Adrenal gland (tissue), 12 donors: ENCODE results near the gene TRAF6. TPM values are rescaled to one million over a fixed set of nuclear protein-coding genes. Genes with fewer than 3 reads are reported as not detected.

Experiments used
- DNase-seq, 7 donors: peaks; one replicate each; pipeline ENCODE4 v3.0.0-alpha.2; 2019 to 2020
- H3K27ac ChIP-seq, 5 donors: fragments of 200-600 bp; sonication (generic) in 4 of 5; 1 replicate in 3 of 5; 2 replicates in 2 of 5; pipeline versions ENCODE4 v1.5.1 to v1.8.0; 2016 to 2020; ENCODE audit warnings: mild to moderate bottlenecking in 1 of 5
- H3K27me3 ChIP-seq: fragments of 200-600 bp; 2 replicates; pipeline ENCODE4 v1.8.0; 2021
- H3K36me3 ChIP-seq, 2 donors: fragments of 200-600 bp; replicated peaks in 1 of 2; 1 replicate in 1 of 2; 2 replicates in 1 of 2; pipeline versions ENCODE4 v1.5.1 to v1.8.0; 2018 to 2022
- H3K4me1 ChIP-seq, 2 donors: fragments of 200-600 bp; replicated peaks in 1 of 2; 1 replicate in 1 of 2; 2 replicates in 1 of 2; pipeline versions ENCODE4 v1.5.1 to v1.8.0; 2018 to 2021
- H3K4me3 ChIP-seq, 4 donors: fragments of 200-600 bp; sonication (generic) in 3 of 4; one replicate each; pipeline ENCODE4 v1.5.1; 2016 to 2018
- H3K9me3 ChIP-seq, 3 donors: fragments of 200-600 bp; sonication (generic) in 1 of 3; replicated peaks in 1 of 3; 1 replicate in 2 of 3; 2 replicates in 1 of 3; pipeline versions ENCODE4 v1.5.1 to v1.8.0; 2016 to 2021
- POLR2A ChIP-seq, 2 donors: fragments of 450-650 bp; IDR thresholded peaks; one replicate each; pipeline ENCODE4 v1.6.1; 2017; ENCODE audit warnings: antibody characterized with exemption in 2 of 2, mild to moderate bottlenecking in 2 of 2, moderate library complexity in 1 of 2
- WGBS, 4 donors: extraction: QIAGEN DNeasy Blood & Tissue Kit in 2 of 4; methylation state at CpG; one replicate each; pipeline versions ENCODE4 v1.1.5 to v1.1.7; 2013 to 2017; 5-methylcytosine and 5-hydroxymethylcytosine counted together
- intact Hi-C, 2 donors: fragments of 100-400 bp; cut with DNase I; formaldehyde crosslinking; loops; one replicate each; pipeline versions ENCODE4 v1.14.1 to v1.15.0; 2022 to 2023
- polyA plus RNA-seq, 3 donors: library from polyadenylated mRNA; stranded (reverse); fragments of 200-250 nt in 2 of 3; fragments of 350-450 nt in 1 of 3; fragmentation: Illumina TruSeq in 1 of 3; extraction: RNeasy Lipid Tissue Mini Kit (QIAGEN cat#74804) in 1 of 3; gene quantifications; one replicate each; pipeline ENCODE4 v1.2.3, GENCODE V29; 2013 to 2014
- total RNA-seq, 9 donors: library from RNA; depleted of rRNA in 4 of 9; stranded (reverse); fragments of >200 nt in 4 of 9; fragments of 120-200 nt in 1 of 9; fragmentation: NEBNext Ultra II Directional in 1 of 9; extraction: Animal tissue kit (Norgen Biotek cat#: 25700) in 1 of 9; gene quantifications; one replicate each; pipeline versions ENCODE4 v1.1.0 to v1.2.4, GENCODE V29; 2013 to 2023
- TF ChIP-seq, protein P1 (sequence below), 6 experiments: fragments of 450-650 bp in 4 of 6; fragments of 200-600 bp in 2 of 6; sonication (generic) in 1 of 6; IDR thresholded peaks; 1 replicate in 5 of 6; 2 replicates in 1 of 6; pipeline versions ENCODE4 v1.5.1 to v1.8.0; 2016 to 2021; ENCODE audit warnings: antibody characterized with exemption in 6 of 6, mild to moderate bottlenecking in 2 of 6, moderate library complexity in 1 of 6
- donor health status: healthy with polysubstance abuse.
- donor health status: Bipolar disorder and iron deficiency.
- donor health status: DM: yes; HTN: yes; CAD: no.
- donor health status: DM: no; HTN: no; CAD: no.
- donor health status: DM: no; HTN: no; CAD: no.
- donor health status: DM: yes; HTN: yes; CAD: no.

The TRAF6 gene
- total and polyA plus RNA-seq, 12 donors, result 2.3 to 18.5 (median 14.6) TPM

GRCh38 chr11:36458129-36458915 lies 51.8 kb downstream of the TRAF6 start:
- Histone ChIP-seq H3K4me1 (peaks cover 5 to 11% of the 10 kb centered on the region in 2 donors), H3K4me3 (no peak overlapping the region), H3K27ac (no peak overlapping the region), H3K9me3 (no peaks in the 10 kb centered on the region), H3K27me3 (no peaks in the 10 kb centered on the region), H3K36me3 (no peaks in the 10 kb centered on the region)
- intact Hi-C loops, result no loop called here
- TF ChIP-seq POLR2A (IDR thresholded peaks at IDR 0.05), result no peak
- TF ChIP-seq, protein P1, sequence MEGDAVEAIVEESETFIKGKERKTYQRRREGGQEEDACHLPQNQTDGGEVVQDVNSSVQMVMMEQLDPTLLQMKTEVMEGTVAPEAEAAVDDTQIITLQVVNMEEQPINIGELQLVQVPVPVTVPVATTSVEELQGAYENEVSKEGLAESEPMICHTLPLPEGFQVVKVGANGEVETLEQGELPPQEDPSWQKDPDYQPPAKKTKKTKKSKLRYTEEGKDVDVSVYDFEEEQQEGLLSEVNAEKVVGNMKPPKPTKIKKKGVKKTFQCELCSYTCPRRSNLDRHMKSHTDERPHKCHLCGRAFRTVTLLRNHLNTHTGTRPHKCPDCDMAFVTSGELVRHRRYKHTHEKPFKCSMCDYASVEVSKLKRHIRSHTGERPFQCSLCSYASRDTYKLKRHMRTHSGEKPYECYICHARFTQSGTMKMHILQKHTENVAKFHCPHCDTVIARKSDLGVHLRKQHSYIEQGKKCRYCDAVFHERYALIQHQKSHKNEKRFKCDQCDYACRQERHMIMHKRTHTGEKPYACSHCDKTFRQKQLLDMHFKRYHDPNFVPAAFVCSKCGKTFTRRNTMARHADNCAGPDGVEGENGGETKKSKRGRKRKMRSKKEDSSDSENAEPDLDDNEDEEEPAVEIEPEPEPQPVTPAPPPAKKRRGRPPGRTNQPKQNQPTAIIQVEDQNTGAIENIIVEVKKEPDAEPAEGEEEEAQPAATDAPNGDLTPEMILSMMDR (IDR thresholded peaks at IDR 0.05), result no peak
- 83 to 89% (median 87%) methylated on average over 7 to 8 of the region's 8 CpGs for WGBS, 4 donors
- no peak for DNase-seq

- no peaks in the 10 kb centered on the region for H3K36me3 ChIP-seq
- H3K4me1 ChIP-seq, result peaks cover 5 to 11% of the 10 kb centered on the region in 2 donors
- TF ChIP-seq, protein P1 (IDR thresholded peaks at IDR 0.05), result no peak
- no peak for TF ChIP-seq POLR2A (IDR thresholded peaks at IDR 0.05)
- intact Hi-C loops, result no loop called here
- H3K27me3 ChIP-seq, result no peaks in the 10 kb centered on the region
- H3K4me3 ChIP-seq, result no peak overlapping the region
- H3K27ac ChIP-seq, result peak overlapping the region in 3 of 5 donors; percentile 32 to 82 (median 58)
- no peak for DNase-seq
- no peaks in the 10 kb centered on the region for H3K9me3 ChIP-seq
- 53 to 87% (median 76%) methylated on average over 5 to 6 of the region's 6 CpGs for WGBS, 4 donors
Observed at GRCh38 chr11:36456156-36456555, 53.9 kb downstream of the TRAF6 start.

- intact Hi-C loops, result no loop called here
- Histone ChIP-seq H3K4me3 (no peak overlapping the region), H3K27me3 (no peaks in the 10 kb centered on the region), H3K9me3 (no peaks in the 10 kb centered on the region), H3K36me3 (no peaks in the 10 kb centered on the region), H3K27ac (peak overlapping the region in 3 of 5 donors; percentile 32 to 82 (median 58)), H3K4me1 (peaks cover 5 to 11% of the 10 kb centered on the region in 2 donors)
- no peak for TF ChIP-seq POLR2A (IDR thresholded peaks at IDR 0.05)
- TF ChIP-seq, protein P1 (IDR thresholded peaks at IDR 0.05), result no peak
- WGBS, 4 donors, result 34 to 66% (median 63%) methylated on average over 3 to 11 of the region's 11 CpGs
- DNase-seq, result peak; percentile 49 to 82 (median 69)
Observed at GRCh38 chr11:36455658-36456111, 54.4 kb downstream of the TRAF6 start.

DNA sequence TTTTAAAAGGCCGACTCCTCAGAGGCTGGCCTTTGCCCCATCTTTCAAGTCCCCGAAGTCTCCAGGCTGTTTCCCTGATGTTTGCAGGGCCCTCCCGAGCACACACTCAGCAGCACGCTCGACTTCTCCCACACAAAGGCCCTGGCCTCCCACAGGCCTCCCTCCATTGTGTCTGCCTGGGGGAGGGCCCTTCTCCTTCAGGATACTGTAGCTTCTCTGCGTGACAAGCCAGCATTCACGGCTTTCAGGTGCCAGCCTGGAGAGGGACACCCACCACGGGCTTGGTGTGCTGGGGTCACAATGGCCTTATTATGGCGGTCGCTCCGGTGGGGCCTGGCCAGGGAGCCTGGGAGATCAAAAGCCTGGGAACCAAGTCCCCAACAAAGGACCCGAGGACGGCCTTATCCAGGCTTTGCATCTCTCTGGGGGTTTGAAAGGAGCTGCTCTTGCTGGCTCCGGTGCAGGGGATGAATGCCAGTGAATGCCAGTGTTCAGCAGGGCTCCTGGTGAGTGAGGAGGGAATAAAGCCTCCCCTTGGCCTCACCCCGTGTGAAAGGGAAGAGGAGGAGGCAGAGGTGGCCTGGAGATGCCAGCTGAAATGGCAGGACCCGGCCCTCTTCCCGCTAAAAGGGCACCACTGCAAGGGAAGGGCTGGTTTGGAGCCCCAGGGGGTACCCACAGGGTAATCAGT lies 55.0 kb downstream of the TRAF6 start:
- no peak for DNase-seq
- intact Hi-C loops, result no loop called here
- H3K27ac ChIP-seq, result peak overlapping the region in 1 of 5 donors; percentile 82
- no peaks in the 10 kb centered on the region for H3K36me3 ChIP-seq
- WGBS, 4 donors, result 81 to 82% (median 82%) methylated on average over 13 to 17 of the region's 17 CpGs
- TF ChIP-seq POLR2A (IDR thresholded peaks at IDR 0.05), result no peak
- TF ChIP-seq, protein P1 (IDR thresholded peaks at IDR 0.05), result no peak
- H3K9me3 ChIP-seq, result no peaks in the 10 kb centered on the region
- peaks cover 8 to 16% of the 10 kb centered on the region in 2 donors for H3K4me1 ChIP-seq
- H3K4me3 ChIP-seq, result no peak overlapping the region
- no peaks in the 10 kb centered on the region for H3K27me3 ChIP-seq
